Kidney capillary endothelial cell (primary cell): ENCODE data around the gene RASAL2.
"Not testable (repeated sequence)": the region's sequence is repeated elsewhere in the genome, so short reads cannot be mapped to it uniquely, and the experiment has no call there.

Experiments used
- DNase-seq: peaks from one replicate; pipeline ENCODE4 v3.0.0-alpha.2; 2018; ENCODE audit warnings: low spot score

The RASAL2 gene

DNA sequence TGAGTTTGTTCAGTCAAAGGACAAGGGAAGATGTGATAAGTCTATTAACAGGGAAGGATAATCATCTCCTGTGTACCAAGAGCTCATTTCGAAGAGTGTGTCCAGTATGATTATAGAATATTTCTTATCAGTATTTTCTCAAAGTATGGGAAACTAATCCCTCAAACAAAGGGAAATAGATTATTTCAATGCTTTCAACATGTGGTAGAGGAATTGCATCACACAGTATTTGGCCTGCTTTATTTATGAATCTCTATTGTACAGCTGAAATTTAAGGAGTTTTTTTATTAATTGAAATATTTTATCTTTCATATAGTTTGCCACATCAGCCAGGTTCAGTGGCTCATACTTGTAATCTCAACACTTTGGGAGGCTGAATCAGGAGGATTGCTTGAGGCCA, 251.9 kb downstream of the RASAL2 start:
- no peak for DNase-seq

DNA sequence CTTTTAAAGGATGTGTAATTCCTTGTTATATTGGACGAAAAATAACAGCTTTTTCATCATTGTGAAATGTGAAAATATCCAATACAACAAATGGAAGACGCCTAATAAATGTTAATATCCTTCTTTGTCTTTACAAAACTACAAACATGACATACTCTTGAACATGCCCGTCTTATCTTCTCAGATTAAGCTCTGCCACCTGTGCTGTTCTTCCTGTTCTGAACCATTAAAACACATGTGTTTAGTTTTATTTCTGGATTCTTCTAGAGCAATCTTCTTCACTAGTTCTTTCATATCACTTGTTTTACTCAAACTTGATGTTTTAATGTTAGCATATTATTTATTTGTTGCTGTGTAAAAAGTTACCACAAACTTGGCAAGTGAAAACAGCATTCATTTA, 255.9 kb downstream of the RASAL2 start:
- DNase-seq: no peak

DNA sequence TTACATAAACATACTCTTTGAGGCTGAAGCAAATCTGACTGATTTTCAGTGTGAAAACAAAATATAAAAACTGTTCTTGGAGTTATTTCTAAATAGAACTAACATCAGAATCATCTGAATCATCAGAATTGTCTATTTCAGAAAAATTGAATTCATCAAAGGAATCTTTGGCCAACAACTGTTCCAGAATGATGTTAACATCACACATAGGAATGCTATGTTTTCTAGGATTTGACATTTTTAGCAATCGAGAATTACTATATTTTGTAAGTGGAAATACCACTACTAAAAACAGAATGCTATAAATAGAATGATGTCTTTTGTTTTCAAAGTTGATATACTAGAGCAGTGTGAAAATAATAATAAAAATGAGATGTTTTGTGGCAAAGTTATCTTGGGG, 258.0 kb downstream of the RASAL2 start:
- DNase-seq: not testable (repeated sequence)

DNA sequence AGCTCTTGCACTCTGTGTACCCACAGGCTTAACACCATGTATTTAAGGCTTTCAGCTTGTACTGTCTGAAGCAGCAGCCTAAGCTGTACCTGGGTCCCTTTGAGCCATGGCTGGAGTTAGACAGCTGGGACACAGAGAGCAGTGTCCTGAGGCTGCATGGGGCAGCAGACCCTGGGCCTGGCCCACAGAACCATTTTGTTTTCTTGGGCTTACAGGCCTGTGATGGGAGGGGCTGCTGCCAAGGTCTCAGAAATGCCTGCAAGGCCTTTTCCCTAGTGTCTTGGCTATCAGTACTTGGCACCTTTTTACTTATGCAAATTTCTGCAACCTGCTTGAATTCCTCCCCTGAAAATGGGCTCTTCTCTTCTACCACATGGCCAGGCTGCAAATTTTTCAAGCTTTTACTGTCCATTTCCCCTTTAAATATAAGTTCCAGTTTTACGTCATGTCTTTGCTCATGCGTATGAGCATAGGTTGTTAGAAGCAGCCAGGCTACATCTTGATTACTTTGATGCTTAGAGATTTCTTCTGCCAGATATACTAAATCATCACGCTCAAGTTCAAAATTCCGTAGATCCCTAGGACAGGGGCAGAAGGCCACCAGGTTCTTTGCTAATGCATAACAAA, 259.0 kb downstream of the RASAL2 start:
- DNase-seq: no peak

DNA sequence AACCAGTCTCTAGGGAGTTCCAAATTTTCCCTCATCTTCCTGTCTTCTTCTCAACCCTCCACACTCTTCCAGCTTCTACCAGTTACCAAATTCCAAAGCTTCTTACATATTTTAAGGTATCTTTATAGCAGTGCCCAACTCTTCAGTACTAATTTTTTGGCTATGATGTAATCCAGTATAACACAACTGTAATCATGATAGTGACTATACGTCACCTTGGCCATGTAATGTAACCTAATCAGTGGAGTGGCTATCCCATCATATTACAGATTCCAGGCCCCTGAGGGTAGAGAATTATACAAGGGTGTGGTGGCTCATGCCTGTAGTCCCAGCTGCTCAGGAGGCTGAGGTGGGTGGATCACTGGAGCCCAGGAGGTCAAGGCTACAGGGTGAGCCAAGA, 259.6 kb downstream of the RASAL2 start:
- DNase-seq: no peak

DNA sequence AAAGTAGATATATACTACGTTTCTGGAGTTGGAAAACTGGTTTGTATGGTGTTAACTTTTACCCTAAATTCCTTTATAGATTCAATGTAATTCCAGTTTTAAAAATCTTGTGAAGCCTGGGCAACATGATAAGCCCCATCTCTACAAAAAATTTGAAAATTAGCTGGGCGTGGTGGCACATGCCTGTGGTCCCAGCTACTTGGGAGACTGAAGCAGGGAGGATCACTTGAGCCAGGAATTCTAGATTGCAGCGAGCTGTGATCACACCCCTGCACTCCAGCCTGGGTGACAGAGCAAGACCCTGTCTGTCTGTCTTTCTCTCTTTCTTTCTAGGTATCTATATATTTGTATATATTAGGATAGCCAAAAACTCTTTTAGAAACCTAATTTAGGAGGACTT, 260.9 kb downstream of the RASAL2 start:
- DNase-seq: no peak

GRCh38 chr1:178356299-178356698, 262.4 kb downstream of the RASAL2 start:
- no peak for DNase-seq

- no peak for DNase-seq
Observed at GRCh38 chr1:178358456-178358855, 264.6 kb downstream of the RASAL2 start.

DNA sequence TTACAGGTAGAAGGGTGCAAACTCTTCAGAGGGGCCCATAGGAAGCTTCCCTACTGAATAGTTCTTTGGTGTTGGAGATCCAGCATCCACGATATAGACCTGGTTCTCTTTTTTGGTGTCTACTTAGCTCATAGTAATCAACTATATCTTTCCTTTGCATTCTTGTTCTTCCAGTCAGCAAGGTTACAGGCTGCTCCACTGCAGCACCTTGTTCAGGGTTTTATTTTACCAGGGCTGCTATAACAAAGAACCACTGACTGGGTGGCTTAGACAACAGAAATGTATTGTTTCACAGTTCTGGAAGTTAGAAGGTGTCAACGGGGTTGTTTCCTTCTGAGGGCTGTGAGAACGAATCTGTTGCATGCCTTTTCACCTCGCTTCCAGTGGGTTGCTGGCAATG, 266.5 kb downstream of the RASAL2 start:
- no peak for DNase-seq

- no peak for DNase-seq
Observed at GRCh38 chr1:178361847-178362246, 267.9 kb downstream of the RASAL2 start.

DNA sequence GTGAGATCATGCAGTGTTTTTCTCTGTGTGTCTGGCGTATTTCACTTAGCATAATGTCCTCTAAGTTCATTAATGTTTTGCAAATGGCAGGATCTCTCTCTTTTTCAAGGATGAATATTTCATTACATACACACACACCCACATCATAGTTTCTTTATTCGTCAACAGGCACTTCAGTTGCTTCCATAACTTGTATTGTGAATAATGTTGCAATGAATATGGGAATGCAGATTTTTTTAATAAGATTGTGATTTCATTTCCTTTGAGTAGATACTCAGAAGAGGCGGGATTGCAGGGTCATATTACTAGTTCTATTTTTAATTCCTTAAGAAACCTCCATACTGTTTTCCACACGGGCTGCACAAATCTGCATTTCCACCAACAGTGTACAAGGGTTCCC, 268.8 kb downstream of the RASAL2 start:
- no peak for DNase-seq

DNA sequence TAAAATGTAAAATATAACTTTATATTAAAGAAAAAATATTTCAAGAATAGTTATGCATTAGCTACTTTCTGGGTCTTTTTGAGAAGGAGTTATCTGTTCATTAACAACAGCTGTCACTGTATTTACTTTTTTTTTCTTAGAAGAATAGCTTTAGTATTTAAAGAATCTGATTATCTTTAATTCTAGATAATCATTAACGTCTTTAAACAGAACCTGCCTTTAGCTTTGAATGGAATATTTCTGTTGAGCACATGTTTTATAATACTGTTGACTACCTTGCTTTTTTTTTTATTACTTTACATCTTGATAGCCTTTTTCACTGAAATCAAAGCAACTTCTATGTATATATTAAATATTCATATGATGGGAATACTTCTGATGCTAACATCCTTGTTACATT, 270.9 kb downstream of the RASAL2 start:
- DNase-seq: no peak

DNA sequence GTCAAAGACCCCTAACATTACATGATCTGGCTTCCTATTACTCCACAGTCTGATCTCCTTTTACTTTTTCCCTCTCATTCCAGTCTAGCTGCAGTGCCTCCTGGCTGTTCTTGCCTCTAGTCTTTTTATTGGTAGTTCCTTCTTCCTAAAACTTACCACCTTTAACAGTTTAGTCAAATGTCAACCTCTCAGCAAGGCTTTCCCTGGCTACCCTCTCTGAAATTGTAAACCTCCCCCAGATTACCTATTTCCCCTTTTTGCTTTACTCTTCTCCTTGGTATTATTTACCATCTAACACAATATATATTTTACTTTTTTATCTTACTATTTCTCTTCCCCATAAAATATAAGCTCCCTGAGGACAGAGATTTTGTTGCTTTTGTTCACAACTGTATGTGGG, 273.2 kb downstream of the RASAL2 start:
- no peak for DNase-seq

- no peak for DNase-seq
Observed at GRCh38 chr1:178368208-178368607, 274.3 kb downstream of the RASAL2 start.

GRCh38 chr1:178371235-178371634, 277.3 kb downstream of the RASAL2 start:
- DNase-seq: no peak

GRCh38 chr1:178371933-178372388, 278.1 kb downstream of the RASAL2 start:
- no peak for DNase-seq

GRCh38 chr1:178374016-178374415, 280.1 kb downstream of the RASAL2 start:
- DNase-seq: no peak

DNA sequence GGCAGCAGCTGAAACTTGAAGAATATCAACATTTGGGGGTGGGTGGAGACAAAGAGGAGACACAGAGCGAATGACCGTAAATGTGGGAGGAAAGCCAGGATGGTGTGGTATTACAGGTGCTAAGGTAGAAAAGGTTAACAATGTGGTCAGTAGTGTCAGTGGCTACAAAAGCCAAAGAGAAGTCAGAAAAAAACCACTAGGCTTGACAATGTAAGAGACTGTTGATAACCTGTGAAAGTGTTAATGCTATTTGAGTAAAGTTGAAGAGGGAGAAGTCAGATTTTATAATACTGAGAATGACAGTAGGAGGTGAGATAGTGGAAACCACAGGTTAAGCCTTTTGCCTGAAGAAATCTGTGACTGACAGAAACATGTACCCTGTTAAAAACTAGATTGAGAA, 282.1 kb downstream of the RASAL2 start:
- DNase-seq: no peak

- DNase-seq: no peak
Observed at GRCh38 chr1:178379807-178380206, 285.9 kb downstream of the RASAL2 start.

DNA sequence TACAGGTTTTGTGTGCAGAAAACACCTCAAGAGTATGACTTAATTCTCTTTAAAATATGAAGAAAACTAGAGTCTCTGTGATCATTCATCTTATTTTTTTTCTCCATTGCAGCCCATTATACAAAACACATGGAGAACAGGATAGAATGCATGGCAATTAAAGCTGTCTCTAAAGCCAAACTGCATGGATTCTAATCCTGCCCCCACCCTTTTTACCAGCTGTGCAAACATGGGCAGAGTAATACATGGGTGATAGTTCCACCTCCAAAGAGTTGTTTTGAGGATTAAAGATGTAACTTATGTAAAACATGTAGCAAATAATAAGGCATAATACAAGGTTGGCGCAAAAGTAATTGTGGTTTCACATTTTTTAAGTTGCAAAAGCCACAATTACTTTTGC, 288.5 kb downstream of the RASAL2 start:
- DNase-seq: no peak

- no peak for DNase-seq
Observed at GRCh38 chr1:178385662-178386061, 291.8 kb downstream of the RASAL2 start.

GRCh38 chr1:178388418-178389145, 294.7 kb downstream of the RASAL2 start:
- no peak for DNase-seq

- no peak for DNase-seq
Observed at GRCh38 chr1:178389441-178389840, 295.5 kb downstream of the RASAL2 start.

- DNase-seq: not testable (repeated sequence)
Observed at GRCh38 chr1:178390280-178390679, 296.4 kb downstream of the RASAL2 start.
